H1 (cell line): ENCODE measurements around the gene PPFIBP2.

Experiments
- EGR1 ChIP-seq: IDR thresholded peaks from 2 replicates; pipeline ENCODE4 v1.6.1; 2011; ENCODE audit warnings: low read depth, low read length, borderline replicate concordance
- FOSL1 ChIP-seq: IDR thresholded peaks from 2 replicates; pipeline ENCODE4 v1.6.1; 2011; ENCODE audit warnings: mild to moderate bottlenecking, low read depth, low read length, moderate library complexity; ENCODE audit not compliant: insufficient read depth
- POLR2A ChIP-seq, 2 experiments: IDR thresholded peaks; 1 replicate in 1 of 2; 2 replicates in 1 of 2; pipeline ENCODE4 v1.6.1; 2011; ENCODE audit warnings: low read depth in 2 of 2, low read length in 2 of 2, mild to moderate bottlenecking in 2 of 2; ENCODE audit errors: control extremely low read depth in 1 of 2
- RAD21 ChIP-seq, 2 experiments: IDR thresholded peaks in 1 of 2; conservative IDR thresholded peaks in 1 of 2; 2 replicates each; pipeline ENCODE4 v1.6.1; 2011; ENCODE audit warnings: low read depth in 2 of 2, low read length in 2 of 2, improper control_type of control experiment in 1 of 2, inconsistent platforms in 1 of 2, mild to moderate bottlenecking in 1 of 2, moderate library complexity in 1 of 2
- RBBP5 ChIP-seq: IDR thresholded peaks from 2 replicates; pipeline ENCODE4 v1.7.1; 2012; ENCODE audit warnings: low read depth, mild to moderate bottlenecking, inconsistent platforms, low read length, moderate library complexity, borderline replicate concordance
- RFX5 ChIP-seq: IDR thresholded peaks from 2 replicates; pipeline ENCODE4 v1.6.1; 2011; ENCODE audit warnings: low read depth, low read length, improper control_type of control experiment, borderline replicate concordance
- SIN3A ChIP-seq, 2 experiments: IDR thresholded peaks in 1 of 2; conservative IDR thresholded peaks in 1 of 2; 2 replicates each; pipeline ENCODE4 v1.6.1; 2011 to 2012; ENCODE audit warnings: low read length in 2 of 2, improper control_type of control experiment in 1 of 2, low read depth in 1 of 2, mild to moderate bottlenecking in 1 of 2
- SIRT6 ChIP-seq: IDR thresholded peaks from one replicate; pipeline ENCODE4 v1.7.1; 2012; ENCODE audit warnings: low read length, inconsistent platforms
- TAF1 ChIP-seq: IDR thresholded peaks from 2 replicates; pipeline ENCODE4 v1.6.1; 2011; ENCODE audit warnings: mild to moderate bottlenecking, low read depth, low read length
- YY1 ChIP-seq: IDR thresholded peaks from 2 replicates; pipeline ENCODE4 v1.6.1; 2011; ENCODE audit warnings: low read depth, mild to moderate bottlenecking, low read length
- ZNF274 ChIP-seq: IDR thresholded peaks from 2 replicates; pipeline ENCODE4 v1.7.0; 2012; ENCODE audit warnings: low read length, borderline replicate concordance; ENCODE audit errors: extremely low read depth
- TF ChIP-seq, protein P1 (sequence below), 3 experiments: IDR thresholded peaks; 1 replicate in 2 of 3; 2 replicates in 1 of 3; pipeline versions ENCODE4 v1.5.1 to v1.6.1; 2011; ENCODE audit warnings: low read length in 3 of 3, mild to moderate bottlenecking in 3 of 3, inconsistent platforms in 2 of 3, low read depth in 1 of 3, moderate library complexity in 1 of 3; ENCODE audit not compliant: insufficient read depth in 1 of 3; ENCODE audit errors: control extremely low read depth in 1 of 3

GRCh38 chr11:7622721-7623120 is 108.9 kb downstream of the PPFIBP2 start:
- no peak for TF ChIP-seq POLR2A (IDR thresholded peaks at IDR 0.05; ENCODE audit: control extremely low read depth in 1 of 2, low read depth in 2 of 2, low read length in 2 of 2)
- TF ChIP-seq EGR1, result no peak
- no peak for TF ChIP-seq RBBP5
- no peak for TF ChIP-seq SIN3A (conservative IDR thresholded peaks at IDR 0.05 in 1 of 2, IDR thresholded peaks at IDR 0.05 in 1 of 2; ENCODE audit: low read depth in 1 of 2, low read length in 2 of 2)
- TF ChIP-seq, protein P1, sequence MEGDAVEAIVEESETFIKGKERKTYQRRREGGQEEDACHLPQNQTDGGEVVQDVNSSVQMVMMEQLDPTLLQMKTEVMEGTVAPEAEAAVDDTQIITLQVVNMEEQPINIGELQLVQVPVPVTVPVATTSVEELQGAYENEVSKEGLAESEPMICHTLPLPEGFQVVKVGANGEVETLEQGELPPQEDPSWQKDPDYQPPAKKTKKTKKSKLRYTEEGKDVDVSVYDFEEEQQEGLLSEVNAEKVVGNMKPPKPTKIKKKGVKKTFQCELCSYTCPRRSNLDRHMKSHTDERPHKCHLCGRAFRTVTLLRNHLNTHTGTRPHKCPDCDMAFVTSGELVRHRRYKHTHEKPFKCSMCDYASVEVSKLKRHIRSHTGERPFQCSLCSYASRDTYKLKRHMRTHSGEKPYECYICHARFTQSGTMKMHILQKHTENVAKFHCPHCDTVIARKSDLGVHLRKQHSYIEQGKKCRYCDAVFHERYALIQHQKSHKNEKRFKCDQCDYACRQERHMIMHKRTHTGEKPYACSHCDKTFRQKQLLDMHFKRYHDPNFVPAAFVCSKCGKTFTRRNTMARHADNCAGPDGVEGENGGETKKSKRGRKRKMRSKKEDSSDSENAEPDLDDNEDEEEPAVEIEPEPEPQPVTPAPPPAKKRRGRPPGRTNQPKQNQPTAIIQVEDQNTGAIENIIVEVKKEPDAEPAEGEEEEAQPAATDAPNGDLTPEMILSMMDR (IDR thresholded peaks at IDR 0.05; ENCODE audit: control extremely low read depth in 1 of 3, insufficient read depth in 1 of 3, low read depth in 1 of 3, low read length in 3 of 3), result no peak
- no peak for TF ChIP-seq RAD21 (IDR thresholded peaks at IDR 0.05 in 1 of 2, conservative IDR thresholded peaks at IDR 0.05 in 1 of 2; ENCODE audit: low read depth in 2 of 2, low read length in 2 of 2)
- no peak for TF ChIP-seq ZNF274
- TF ChIP-seq FOSL1, result no peak
- no peak for TF ChIP-seq RFX5
- no peak for TF ChIP-seq YY1
- no peak for TF ChIP-seq SIRT6
- TF ChIP-seq TAF1, result no peak
